Astrocyte of the hippocampus (primary cell): ENCODE measurements around the gene DOCK11.

Source experiments
- DNase-seq: peaks from one replicate; pipeline ENCODE4 v3.0.0; 2011; ENCODE audit warnings: low read depth, low spot score

Gene DOCK11

DNA sequence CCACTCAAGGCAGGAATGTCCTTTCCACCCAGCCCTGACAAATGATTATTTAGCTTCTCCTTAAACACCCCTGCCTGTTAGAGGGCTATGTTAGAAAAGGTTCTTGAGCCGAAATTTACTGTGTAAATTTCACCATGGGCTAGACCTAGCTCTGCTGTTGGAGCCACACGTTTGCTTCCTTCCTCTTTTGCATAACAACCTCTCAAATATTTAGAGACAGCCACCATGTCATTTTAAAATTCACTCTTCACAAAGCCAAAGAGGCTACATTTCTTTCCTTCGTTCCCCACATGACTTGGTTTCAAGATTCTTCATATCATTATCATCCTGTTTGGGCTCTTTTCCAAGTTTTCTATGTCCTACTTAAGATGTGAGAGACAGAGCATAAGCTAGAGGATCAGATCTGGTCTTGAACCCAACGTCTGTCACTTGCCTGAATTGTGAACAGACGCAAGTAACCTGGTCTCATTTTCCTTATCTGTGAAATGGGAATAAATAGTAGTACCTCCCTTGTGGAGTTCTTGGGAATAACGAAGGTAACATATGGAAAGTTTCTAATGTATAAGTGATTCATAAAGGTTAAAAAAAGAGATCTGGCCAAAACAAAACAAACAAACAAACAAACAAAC, 6.7 kb downstream of the DOCK11 start:
- DNase-seq = no peak

DNA sequence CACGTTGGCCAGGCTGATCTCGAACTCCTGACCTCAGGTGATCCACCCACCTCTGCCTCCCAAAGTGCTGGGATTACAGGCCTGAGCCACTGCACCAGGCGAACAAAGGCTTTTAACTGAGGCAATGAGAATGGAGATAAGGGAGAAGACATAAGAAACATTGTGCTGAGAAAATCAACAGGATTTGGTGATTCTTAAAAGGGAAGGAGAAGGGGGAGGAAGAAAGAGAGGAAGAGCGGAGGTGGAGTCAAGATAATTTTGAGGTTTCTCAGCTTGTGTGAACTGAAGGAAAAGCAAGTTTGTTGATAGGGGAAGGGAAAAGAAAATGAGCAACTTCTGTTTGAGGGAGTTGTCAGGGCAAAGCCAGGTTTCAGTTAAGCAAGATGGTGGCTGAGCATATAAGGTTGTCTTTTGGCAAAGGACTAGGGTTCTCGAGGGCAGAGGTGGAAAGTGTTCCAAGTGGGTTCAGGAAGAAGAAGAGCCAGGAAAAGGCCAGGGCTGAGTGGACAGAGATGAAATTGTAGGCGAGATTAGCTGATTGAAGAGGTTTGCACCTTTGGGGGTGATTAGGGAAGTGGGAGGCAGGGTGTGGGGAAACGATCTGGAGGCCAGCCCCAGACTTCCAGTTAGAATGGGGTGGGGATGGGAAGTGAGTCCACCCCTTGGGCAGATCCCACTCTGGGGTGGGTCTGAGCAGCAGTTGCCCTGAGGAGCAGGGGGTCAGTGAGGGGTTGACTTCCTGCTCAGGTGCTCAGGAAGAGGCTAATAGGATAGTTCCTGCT, 7.8 kb downstream of the DOCK11 start:
- DNase-seq = no peak

DNA sequence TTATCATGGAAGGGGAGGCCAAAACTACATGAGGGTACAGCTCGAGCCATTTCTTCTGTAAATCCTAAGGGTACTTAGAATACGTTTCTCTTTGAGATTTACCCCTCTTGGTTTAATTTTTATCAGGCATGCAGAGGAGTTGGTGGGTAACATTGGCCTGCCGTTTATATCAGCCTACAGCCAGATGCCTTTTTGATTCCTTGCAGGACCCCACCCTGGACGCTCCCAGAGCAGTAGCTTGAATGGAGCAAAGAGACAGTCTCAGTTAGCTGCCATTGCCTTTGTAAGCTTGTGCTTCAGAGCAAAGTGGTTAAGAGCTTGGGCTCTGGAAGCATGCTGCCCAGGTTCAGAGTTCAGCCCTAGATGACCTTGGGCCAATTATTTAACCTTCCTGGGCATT, 9.0 kb downstream of the DOCK11 start:
- DNase-seq = no peak

DNA sequence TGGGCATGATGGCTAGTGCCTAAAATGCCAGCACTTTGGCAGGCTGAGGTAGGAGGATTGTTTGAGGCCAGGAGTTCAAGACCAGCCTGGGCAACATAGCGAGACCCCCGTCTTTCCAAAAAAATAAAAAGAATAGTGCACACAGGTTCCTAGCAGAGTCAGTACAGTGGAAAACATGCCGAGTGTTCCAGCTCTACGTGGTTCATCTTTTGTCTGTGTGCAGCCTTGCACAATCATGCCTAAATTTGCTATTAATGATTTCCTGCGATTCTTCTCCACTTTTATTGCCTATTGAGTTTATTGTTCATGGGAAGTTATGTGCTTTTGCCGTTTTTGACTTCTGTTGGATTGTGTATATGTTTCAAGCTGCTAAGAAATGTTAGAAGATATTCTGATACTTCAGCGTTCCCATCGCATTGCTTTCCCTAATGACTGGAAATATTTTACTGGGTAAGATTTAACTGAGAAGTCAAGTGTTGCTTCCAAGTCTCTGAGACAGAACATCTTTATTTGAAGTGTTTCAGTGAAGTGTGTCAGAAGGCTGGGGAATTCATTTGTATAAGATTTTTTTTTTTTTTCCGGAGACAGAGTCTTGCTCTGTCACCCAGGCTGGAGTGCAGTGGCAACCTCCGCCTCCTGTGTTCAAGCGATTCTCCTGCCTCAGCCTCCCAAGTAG, 11.3 kb downstream of the DOCK11 start:
- no peak for DNase-seq

DNA sequence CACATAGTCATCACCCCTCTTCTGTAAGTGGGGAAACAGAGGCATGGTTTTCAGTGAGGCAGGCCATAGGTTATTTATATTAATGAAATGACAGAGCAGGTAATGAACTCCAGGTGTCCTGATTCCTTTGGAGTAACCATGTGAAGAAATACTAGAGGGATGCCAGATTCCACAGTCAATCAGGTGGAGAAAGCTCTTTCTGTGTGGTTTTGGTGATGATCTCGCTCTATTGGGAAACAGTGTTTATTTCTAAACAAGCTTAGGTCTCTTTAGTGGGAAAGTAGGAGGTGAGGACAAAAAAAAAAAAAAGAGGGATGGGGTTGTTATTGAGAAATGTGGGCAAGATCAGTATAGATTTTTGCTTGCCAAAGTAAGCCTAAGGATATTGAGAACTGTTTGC, 12.2 kb downstream of the DOCK11 start:
- no peak for DNase-seq

DNA sequence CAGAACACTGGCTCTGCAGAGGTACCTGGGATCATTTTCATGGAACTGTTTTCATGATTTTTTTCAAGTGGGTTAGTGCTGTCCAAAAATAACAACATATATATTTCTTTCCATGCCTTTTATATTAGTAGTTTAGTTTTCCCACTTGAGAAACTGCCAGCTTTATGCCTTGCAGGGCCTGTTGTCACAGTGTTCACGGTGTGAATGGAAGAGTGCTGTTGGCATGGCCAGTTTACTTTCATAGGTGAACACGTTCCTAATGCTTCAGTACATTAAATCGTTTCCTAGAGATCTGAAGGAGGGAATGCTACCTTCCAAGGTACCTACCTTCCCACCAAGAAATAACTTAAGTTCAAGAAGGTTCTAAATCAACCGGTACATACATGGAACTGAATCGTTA, 12.6 kb downstream of the DOCK11 start:
- DNase-seq = no peak

DNA sequence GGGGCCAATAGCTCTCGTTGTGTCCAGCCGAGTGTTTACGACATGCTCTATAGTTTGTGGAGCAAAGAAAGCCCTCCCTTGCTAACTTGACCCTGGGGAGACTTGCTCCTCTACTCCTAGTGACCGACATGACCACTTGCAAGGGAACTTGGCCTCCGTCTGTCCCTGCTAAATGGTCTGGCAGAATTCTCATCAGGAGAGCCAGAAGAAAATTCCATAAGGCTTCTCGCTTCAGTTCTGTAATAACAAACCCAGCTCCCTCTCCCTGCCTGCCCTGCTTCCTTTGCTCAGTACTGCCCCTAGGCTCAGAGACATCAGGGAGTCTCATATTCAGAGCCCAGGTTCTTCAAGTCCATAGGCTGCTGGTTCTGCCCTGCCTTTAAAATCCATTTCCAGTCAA, 13.0 kb downstream of the DOCK11 start:
- no peak for DNase-seq

DNA sequence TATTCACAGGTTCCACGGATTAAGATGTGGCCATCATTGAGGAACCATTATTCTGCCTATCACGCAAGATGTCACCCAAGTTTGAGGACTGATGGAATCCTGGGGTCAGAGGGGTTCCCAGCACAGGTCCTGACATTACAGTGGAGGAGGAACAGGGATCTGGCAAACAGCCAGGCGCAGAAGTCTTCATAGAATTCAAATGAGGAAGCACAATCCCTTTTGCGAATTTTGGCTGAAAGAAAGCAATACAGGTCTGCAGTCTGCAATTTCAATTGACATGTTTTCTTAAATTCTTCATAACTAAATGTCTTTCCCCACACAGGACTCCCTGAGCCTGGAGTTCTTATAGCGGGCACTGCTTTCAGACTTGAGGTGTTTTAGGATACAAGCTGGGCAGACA, 14.5 kb downstream of the DOCK11 start:
- DNase-seq = no peak

DNA sequence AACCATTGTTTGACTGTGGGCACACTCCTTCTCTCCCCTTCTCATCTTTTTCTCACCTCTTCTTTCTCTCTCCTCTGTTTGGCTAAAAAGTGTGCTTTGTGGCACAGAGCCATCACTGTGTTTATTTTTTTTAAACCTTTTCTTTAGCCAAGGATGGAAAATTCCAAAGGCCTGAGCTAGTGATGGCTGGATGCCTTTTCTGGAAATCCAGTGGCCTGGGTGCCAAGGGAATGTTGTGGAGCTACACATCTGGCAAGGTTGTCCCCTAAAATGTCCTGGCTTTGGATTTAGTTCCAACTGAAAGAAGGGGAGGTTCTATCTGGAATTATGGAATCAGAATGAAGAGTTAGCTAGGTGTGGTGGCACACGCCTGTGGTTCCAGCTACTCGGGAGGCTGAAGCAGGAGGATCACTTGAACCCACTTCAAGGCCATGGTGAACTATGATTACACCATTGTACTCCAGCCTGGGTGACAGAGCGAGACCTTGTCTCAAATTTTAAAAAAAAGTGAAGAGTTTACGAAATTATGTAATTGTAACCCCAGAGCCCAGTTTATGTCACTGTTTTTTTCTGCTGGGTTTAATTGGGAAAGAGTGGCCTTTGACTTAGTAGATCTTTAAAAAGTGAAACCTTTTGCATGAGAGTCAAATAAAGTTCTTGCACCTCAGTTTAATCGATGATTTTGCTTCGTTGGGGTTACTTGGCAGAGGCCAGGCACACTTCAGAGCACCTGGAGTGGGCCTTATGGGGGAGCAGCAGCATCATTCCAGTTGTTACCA, 17.7 kb downstream of the DOCK11 start:
- DNase-seq = peak; percentile 38

DNA sequence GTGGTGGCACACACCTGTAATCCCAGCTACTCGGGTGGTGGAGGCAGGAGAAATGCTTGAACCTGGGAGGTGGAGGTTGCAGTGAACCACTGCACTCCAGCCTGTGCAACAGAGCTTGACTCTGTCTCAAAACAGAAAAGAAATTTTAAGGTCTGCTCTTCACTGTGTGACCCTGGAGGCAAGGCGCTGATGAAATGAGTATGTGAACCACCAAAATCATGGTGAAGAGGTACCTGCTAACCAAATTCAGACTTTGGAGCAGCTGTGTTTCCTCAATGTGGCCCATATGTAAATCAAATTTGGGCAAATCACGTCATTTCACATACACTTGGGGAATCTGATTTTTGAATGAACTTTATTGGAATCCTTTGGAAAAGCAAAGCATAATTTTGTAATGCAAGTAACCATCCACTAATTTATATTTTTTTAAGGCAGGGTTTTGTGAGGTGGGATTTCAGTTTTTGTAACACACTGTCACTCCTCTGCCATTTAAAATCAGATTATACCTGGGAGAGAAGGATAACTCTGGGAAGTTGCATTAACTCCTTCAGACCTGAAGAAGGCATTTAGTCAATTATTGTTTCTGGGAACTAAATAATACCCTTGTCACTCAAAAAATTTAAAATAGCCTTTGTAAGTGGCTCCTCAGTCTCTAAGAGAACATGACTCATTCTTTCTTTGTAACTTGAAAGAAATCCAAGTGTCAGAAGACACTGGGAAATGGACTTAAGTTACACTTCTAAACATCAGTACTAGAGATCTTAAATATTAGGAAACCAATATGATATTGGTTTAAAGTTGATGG, 24.0 kb downstream of the DOCK11 start:
- DNase-seq = peak; percentile 32

DNA sequence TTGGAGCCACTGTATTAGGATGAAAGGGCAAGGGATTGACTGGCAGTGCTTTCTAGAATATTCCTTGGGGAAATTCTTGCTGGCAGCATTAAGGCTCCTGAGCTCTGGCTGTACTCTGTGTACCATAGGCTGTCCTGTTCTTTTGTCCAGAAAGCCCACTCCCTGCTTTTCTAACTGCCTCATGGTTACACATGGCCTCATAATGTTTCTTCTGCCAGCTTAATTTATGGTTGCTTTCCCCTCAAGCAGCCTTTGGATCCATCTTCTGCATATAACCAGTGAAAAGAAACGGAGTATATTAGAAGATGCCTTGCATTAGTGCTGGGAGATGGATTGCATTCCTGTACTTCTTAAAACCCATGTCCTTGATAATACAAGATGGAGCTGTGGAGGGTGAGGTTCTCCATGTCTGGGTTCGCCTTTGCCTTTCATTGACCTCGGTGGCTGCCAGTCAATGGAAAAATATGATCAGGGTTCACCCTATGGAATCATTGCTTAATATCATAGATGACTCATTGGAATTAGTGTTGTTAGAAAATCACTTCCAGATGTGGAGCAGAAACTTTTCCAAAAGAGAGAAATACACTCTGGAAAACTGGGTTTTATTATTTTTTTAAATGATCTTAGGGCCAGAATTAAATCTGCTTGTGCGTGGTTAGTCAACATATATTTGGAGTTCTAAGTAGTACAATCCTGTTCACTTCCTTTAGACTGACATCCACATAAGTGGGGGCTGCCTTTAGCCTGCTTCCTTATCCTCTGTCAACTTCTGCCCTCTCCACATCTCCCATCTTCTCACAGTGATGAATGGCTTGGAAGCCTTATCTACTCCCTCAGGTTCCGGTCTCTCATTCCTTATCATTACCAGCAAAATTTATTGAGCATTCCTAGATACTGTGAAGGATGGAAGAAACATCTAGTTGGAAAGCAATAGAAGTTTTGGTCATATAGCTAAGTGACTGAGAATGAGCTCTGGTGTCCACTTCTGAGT, 24.9 kb downstream of the DOCK11 start:
- DNase-seq = no peak

DNA sequence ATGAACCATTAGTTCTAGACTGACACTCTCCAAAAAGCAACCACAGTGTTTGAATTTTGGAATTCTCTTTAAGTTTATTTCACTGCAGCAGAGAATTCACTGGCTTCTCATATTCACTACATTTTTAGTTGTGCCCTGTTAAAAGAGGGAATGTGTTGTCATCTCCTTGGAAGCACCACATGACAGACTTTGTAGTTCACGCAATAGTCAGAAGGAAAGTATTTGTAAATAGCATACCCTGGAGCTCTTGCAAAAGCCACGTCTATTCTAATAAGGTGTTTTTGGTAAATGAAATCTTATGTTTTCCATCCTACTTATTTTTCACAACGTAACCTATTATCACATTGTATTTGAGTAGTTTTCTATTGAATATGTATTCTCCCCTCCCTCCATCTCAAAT, 25.8 kb downstream of the DOCK11 start:
- peak; percentile 16 for DNase-seq

DNA sequence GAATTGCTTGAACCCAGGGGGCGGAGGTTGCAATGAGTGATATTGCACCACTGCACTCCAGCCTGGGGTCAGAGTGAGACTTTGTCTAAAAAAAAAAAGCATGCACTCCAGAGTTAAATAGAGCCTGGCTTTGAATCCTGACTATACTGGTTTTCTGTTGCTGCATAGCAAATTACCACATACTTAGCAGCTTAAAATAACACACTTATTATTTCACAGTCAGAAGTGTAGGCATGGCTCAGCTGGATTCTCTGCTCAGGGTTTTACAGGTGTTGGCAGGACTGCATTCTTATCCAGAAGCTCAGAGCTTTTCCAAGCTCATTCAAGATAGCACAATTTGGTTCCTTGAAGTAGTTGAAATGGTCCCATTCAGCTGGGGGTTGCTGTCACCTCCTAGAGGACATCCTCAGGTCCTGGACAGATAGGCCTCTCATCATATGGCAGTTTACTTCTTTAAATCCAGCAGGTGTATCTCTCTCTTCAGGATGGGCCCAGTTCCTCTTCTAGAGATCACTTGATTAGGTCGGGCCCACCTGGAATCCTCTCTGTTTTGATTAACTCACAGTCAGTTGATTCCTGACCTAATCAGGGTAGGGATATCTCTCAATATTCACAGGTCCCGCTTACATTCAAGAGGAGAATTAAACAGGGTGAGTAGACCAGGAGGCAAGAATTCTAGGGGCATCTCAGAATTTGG, 26.8 kb downstream of the DOCK11 start:
- DNase-seq = no peak

DNA sequence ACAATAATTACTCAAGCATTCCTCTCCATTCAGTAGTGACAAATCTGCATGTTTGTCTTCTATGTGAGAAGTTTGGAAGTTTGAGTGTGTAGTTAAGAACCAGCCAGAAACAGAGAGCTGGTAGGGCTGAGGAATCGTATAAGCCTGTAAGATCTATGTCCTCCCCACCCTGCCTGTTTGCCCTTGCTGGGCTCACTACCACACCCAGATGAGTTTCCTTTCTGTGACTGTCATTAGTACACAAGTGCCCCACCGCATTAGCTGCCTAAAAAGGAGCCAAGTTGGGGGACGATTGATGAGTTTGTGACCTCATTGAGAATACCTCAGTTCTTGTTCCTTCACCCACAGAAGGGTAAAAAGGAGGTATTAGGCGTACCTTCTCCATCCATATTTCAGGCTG, 28.3 kb downstream of the DOCK11 start:
- no peak for DNase-seq

DNA sequence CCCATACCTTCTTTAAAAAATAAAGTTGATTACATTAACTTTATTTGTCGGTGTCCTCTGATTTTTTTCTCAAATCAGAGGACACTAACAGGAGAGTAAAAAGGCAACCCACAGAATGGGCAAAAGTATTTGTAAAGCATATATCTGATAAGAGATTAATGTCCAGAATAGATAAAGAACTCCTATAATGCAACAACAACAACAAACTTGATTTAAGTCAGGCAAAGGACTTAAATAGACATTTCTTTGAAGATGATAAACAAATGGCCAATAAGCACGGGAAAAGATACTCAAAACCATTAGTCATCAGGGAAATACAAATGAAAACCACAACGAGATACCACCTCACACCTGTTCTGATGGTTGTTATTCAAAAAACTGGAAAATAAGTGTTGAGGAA, 28.7 kb downstream of the DOCK11 start:
- DNase-seq = no peak

DNA sequence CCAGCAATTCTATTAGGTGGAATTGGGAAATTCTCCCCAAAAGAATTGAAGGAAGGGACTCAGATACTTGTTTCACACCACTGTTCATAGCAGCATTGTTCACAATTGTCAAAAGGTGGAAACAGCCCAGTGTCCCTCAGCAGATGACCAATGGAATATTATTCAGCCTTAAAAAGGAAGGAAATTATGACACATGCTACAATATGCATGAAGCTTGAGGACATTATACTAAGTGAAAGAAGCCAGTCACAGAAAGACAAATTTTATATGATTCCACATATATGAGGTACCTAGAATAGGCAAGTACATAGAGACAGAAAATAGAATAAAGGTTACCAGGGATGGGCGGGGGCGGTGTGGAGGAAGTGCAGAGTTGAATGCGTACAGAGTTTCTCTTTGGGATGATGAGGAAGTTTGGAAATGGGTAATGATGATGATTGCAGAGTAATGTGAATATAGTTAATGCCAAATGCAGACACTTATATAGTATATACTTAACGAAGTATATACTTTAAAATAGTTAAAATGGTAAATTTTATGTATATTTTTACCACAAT, 29.6 kb downstream of the DOCK11 start:
- no peak for DNase-seq

DNA sequence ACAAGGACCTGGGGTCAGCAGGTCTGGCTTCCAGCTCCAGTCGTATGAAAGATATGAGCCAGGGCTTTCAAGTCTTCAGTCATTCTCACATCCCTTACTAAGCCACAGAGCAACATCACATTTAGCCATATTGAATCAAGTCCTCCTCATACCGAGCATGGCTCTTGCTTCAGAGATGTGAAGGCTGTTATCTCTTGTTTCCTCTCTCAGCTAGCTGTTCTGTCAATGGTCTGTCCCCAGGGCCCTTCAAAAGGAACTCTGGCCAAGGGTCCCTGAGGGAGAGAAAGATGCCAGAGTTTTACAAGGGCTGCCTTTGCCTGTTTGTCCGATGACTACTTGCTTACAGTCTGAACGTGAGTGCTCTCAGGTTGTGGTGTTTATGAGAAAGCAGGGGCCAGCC, 30.5 kb downstream of the DOCK11 start:
- no peak for DNase-seq

DNA sequence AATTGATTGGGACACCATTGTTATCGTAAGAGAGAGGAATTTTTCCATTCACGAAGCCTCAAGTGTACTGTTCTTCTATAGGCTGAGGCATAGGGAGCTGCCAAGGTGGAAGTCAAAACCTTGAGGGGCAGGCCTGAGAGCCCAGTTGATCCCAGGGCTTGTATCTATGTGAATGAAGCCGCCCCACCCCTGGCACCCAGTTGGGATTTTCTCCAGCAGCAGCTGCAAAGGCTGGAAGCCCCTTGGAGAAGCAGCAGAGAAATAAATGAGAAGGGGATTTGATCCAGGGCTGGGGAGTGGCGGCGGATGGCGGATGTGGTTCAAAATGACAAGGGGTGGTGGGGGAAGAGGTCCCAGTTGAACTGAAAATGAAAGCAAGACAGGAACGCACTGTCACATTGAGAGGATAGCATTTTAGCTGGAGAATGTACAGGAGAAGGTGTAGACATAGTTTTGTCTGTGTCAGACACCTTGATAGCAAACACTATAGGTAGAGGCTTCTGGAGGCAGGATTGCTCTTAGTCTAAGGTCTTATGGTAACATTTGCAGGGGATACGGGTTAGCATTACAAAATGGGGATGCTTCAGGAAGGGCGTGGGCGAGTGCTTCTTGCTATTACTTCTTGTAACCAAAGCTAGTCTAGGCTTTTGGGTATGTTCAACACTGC, 32.6 kb downstream of the DOCK11 start:
- no peak for DNase-seq
